AG20443 (cell line): ENCODE data around the gene SIDT1.

Experiments
- DNase-seq: peaks from one replicate; pipeline ENCODE4 v3.0.0; 2012; ENCODE audit warnings: low spot score, mixed read lengths

Gene SIDT1

DNA sequence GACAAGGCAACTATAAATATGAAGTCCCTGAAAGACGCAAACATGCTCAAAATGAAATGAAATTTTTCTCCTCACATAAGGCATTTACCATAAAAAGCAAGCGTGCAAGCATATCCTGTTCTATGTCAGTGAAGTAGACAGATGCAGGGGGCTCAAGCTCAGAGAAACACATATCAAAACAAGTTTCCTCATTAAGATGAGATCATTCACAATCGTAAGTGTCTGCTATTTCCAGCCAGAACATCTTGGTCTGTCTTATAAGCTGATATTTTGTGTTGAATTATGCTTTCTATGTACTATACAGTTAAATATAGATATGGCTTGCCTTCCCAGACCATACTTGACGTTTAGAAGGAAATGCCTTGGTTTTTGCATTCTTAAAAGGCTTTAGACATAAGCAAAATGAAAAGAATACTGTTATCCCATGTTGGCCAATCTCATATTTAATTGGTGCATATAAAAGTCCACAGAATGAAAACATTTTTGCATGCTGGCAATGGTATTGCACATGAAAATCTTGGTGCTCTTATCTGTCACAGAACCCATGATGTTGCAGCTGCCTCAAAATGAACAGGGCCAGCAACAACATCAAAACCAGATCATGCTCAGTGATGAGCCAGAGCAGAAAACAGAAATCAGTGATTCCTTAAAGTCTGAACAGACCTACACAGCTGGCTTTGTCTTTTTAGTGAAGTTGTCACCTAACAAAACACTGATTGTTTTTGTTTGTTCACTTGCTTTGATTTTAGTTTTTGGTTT is 65.4 kb downstream of the SIDT1 start:
- DNase-seq, result no peak

DNA sequence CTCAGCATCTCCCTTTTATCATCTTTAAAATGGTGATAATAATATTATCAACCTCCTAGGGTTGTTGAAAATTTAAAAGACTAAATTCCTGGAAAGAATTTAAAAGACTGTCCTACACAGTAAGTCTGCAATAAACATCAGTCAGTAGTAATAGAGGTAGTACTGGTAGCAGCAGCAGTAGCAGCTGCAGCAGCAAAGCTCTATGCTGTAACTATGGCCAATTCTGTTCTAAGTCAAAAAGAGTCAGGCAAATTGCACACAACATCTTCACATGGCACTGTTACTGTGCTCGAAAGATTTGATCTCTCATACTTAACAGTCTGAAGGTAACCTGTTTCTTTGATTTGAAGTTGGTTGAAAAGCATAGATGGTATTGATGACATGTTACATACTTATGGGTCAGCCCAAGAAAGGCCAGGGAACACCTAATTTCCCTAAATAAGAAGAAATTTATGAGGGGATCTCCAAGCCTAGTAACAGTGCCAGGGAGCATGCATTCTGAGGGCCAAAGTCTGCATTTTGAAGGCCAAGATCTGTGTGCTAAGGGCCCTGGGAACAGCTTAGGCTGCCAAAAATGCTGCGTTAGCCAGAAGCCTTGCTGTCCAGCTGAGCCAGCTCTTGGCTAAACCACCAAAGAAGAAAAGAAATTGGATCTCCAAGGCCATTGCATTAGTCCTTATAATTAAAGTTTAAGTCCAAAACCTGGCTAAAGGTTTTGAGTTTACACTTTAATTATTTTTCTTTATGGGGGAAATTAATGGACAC is 68.2 kb downstream of the SIDT1 start:
- DNase-seq, result no peak

DNA sequence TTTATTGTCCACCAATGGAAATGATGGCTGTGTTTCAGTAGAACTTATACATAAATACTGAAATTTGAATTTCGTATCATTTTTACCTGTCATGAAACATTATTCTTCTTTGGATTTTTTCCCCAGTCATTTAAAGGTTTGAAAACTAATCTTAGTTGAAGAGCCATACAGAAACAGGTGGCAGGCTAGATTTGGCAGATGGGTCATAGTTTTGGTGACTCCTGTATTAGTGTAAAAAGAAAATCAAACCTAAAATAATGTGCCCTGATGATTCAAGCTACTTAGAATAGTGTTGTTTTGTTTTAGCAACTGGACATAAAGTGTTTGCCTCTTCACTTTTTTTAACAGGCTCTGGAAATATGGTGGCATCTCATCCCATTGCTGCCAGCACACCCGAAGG is 68.9 kb downstream of the SIDT1 start:
- DNase-seq, result no peak

DNA sequence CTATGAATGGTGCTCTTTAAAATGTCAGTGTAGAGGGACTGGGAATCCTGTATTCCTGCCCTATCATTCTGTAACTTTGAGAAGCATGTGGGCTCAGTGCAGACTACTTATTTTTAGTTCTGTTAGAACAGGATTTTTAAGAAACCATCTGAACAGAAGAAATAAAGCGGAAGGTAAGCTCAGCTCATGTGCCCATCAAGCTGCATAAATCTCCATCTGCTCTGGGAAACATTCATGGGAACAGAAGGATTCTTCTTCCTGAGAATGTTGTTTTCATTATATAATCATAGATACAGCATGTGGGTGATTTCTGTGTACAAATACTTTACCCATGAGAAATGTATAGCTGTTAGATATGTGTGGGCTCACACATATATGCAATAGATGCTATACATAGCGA is 69.9 kb downstream of the SIDT1 start:
- no peak for DNase-seq

DNA sequence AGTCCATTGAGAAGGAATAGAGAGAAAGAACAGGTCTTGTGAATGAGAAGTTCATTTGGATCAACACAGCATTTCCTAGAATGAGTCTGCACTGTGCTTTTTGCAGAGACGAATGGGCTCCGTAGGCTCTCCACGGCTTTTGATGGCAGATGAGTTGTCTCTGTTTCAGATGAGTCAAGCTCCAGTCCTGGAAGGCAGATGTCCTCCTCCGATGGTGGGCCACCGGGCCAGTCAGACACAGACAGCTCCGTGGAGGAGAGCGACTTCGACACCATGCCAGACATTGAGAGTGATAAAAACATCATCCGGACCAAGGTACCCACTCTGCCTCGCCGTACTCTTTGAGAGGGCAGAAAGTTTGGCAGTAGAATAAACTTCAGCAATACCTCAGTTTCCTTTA is 70.5 kb downstream of the SIDT1 start:
- DNase-seq, result no peak

DNA sequence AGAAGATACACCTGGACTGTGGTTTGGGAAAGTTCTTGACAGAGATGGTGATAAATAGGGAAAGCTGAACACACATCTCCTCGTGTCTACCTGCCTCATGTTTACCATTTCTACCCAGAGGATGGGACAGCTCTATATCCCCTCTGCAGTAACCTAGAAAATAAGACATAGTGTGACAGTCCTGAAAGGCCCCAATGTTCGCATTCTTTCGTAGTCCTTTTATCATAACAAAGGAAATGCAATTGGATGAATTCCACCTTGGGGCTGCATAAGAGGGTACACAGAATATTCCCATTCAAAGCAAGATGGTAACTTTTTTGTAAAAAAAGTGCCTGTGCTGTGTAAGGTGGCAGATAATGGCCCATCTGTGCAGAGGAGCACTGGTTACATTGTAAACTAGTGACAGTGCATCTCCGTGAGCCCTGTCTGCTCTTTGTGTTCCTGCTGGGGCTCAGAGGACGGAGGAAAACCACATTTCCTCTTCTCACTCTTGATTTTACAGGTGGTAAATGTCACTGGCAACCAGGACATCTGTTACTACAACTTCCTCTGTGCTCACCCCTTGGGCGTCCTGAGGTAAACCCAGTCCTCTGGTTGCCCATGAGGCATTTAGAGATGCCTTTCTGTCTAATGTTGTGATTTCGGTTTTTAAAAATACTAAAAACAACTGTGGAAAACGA is 74.3 kb downstream of the SIDT1 start:
- DNase-seq, result no peak

DNA sequence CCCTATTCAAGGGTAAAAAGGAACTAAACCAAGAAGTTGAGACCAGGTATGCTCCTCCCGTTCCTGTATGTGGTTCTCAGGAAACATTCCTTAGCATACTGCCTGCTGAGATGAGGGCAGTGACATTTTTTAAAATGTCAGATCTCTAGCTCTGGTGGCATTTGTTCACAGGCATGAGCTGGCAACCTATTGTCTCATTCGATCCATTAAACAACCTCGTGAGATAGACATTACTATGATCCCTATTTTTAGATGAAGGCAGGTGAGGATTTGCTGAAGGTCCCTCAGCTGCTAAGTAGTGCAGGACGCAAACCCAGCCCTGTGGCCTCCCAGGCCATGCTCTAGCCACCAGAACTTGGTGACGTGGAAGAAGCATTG is 74.9 kb downstream of the SIDT1 start:
- no peak for DNase-seq

DNA sequence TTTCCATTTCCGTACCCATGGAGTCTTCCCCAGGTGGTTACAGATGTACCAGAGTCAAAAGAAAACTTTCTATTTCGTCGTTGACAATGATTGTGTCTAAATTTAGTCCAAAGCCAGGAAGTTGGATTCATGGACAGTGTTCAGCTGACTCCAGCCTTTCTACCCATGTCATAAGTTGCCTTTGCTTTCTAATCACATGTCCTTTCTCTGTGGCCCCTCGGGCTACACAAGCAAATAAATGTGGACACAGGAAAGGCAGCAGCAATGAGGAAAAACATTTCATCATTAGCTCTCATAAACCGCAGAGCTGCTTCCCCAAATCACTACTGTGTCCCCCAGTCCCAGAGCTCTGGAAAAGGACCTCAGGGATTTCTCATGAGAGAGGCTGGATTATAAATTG is 82.0 kb downstream of the SIDT1 start:
- DNase-seq, result no peak

DNA sequence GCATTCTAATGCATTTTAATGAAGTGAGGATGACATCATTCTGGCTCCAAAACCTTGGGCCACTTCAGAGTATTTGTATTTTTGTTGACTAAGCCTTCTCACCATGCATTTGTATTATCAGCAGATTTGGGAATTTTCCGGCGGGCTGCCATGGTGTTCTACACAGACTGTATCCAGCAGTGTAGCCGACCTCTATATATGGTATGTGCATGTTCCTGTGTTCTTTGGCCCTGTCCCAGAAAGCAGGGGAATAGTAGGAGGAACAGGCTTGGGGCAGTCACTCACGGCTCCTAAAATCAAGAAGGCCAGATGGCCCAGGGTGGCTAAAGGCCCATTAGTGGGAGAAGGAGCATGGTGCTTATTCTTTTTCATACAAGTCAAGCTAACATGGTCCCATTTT is 83.6 kb downstream of the SIDT1 start:
- DNase-seq, result no peak

DNA sequence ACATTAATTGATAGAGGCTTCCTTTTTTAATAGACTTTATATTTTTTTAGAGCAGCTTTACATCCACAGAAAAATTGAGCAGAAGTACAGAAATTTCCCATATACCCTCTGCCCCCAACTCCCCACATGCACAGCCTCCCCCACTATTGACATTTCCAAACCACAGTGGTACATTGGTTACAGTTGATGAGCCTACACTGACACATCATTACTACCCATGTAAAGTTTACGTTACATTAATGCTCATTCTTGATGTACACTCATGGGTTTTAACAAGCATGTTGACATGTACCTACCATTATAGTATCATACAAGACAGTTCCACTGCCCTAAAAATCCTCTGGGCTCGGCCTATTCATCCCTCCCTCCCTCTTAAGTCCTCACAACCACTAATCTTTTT is 85.4 kb downstream of the SIDT1 start:
- DNase-seq, result no peak

DNA sequence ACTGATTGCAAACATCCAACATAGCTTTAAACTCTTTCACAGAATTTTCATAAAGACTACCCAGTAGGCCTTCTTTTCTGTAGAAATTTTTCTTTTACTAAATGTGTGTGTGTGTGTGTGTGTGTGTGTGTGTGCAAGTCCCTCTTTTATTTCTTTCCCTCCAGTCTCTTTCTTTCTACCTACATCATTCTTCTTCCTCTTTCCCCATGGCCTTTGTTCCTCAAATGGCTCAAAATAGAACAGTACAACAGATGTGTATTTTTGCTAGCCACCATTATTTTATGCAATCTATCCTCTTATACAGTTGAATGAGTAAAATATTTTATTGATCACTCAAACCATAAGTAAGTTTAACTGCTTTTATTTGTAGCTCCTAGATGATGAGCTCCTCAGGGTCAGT is 87.7 kb downstream of the SIDT1 start:
- DNase-seq, result no peak

DNA sequence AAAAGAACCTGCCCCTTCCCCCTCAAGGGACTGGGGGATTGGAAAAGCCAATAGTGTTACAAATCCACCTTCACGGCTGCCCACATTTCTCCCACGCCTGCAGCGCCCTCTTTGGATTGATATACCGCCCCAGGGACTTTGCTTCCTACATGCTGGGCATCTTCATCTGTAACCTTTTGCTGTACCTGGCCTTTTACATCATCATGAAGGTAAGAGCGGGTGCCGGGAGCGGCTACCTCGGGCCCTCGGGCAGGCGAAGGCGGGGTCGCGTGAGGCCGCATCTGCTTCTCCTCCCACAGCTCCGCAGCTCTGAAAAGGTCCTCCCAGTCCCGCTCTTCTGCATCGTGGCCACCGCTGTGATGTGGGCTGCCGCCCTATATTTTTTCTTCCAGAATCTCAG is 91.0 kb downstream of the SIDT1 start:
- peak; percentile 41 for DNase-seq

DNA sequence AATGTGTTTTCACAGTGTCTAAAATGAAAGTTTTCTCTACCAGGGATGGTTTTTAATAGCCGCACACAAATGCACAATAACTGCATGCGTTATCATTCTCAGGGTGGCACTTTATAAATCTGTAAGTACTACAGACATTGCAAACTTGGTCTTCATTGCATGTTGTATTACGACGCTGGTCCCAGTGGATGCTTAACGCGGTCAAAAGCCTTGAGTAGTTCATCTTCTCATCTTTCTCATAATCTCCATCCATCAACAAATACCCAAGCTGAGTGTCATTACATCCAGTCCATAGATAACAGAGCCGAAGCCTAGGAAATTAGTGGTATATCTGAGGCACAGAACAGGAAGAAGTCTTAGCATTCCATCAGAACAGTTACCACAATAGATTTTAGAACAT is 91.5 kb downstream of the SIDT1 start:
- no peak for DNase-seq

DNA sequence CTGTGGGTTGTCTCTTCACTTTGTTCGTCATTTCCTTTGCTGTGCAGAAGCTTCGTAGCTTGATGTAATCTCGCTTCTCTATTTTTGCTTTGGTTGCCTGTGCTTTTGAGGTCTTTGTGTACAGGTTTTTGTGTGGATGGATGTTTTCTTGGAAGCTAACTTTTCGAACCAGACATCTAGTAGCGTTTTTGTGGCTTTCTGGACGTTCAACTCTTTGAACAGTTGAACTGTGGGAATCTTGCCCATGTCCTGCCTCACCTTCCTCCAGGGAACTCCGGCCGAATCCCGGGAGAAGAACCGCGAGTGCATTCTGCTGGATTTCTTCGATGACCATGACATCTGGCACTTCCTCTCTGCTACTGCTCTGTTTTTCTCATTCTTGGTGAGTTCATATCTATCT is 93.5 kb downstream of the SIDT1 start:
- DNase-seq, result no peak

DNA sequence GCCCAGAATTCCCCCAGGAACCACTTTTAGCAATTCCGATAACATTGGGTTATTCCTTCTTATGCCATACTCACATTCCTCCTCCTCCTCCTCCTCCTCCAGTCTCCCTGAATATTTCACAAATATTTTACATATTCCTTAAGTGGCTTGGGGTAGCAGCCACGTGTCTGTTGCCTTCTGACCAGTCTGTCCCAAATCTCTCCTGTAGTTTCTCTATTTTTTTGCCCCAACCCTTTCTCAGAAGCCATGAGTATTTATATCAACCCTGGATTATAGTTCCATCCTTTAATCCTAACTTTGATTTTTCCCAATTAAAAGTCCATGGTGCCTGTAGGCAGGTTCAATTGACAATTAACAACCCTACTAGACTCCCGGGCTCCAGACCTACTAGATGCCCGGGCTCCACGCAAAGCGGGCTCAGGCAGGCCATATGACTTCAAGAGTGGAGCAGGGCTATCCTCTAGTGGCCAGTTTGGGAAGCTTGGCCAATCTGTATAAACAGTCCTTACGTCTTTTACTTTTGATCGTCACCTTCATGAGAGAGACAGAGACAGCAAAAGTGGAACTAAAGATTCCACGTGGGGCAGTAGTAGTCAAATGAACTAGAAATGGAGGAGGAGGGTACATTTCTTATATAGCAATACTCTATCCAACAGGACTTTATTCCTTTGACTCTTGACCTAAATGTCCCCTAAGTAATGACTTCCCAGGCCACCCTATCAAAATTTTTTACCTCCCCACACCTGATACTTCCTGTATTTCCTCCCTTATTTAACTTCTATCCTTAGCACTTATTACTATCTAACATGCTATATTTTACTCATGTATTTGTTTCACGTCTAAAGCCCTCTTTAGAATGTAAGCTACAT is 94.4 kb downstream of the SIDT1 start:
- DNase-seq, result peak; percentile 76

DNA sequence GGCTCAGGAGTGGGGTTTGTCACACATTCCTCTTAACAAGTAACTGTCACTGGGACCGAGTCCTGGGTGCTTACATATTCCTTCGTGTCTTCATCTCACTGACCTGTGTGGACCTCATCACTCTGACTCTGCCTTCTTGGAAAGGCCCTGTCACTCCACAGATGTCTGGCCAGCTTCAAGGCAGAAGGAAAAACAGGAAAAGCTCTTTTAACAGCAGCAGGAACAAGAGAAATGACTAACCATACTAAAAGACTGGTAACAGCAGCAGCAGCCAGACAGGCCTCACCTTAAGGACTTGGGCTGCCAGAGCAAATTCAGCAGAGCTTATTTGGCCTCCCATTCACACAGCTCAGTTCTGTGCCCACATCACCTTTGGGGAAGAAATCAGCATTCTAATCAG is 96.0 kb downstream of the SIDT1 start:
- DNase-seq, result no peak

DNA sequence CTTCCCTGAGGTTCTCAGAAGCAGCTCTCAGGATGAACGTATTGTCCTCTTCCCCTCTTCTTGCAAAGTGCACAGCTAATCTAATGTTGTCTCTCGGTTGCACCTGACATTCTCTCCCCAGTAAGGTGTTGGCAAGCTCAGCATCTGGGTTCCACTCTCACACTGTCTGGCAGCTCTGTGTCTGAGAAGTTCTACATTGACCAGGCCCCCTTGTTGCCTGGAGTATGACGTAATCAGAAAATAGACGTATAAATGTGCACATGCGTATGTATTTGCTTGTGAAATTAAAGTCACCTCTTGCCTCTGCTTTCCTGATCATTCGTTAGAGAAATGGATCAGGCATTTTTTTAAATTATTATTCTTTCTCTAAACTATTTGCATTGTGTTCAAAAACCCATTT is 96.4 kb downstream of the SIDT1 start:
- DNase-seq, result no peak

DNA sequence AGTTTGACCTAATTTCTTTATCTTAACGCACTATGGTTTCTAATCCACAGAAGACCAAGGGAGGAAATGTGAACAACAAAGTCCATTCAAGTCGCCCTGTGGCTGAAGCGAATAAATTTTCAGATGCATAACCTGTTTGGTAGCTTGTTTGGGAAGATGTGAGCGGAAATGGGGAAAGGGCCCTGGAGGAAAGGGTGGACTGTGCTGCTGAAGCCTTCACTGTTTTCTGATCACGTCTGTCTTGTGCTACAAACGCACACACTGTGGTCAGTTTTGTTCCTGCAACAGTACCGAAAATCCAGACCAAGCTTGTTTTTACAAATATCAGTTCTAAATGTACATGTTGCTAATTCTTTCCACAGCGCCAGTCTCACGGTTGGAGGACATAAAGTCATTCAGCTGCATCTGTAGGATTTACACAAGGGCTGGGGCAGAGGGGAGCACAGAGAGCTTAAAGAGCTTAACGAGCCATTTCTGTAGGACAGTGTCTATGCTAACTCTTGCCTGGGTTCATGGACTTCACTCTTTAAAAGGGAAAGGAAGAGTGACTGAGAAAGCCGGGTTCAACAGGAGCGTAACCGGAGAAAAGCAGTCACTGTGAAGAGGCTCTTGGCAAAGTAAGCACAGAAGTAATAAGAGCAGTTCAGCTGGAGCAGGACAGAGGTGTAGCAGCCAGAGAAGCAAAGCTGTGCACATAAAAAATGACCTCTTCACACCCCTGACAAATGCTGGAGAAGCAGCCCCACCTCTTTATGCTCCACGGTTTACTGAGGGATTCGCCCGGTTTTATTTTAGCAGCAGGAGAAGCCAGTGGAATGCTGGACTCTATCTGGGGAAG is 97.4 kb downstream of the SIDT1 start:
- DNase-seq, result no peak

DNA sequence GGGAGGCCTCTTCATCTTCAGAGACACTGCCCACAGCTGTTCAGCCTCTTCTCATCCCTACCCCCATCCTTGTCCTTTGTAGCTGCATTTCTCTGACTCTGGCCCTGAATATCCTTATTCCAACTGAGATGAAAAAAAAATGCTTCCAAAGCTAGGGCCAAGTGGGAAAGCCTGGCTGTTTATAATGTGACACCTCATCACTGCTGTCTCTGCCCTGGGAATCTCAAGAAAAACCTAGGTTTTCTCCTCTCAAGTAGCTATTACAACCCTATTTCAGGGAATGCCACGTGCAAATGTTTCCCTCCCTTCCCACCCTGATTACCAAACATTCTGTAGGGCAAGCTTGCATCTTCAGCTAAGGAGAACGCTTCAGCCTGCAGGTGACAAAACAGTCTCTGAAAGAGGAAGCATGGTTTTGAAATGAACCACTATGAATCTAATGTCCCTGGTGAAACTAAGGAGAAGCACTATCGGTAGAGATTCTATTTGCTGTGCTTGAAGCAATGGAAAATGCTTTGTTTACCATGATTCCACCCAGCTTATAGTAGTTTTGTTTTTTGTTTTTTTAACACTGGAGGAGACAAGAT is 98.7 kb downstream of the SIDT1 start:
- no peak for DNase-seq

DNA sequence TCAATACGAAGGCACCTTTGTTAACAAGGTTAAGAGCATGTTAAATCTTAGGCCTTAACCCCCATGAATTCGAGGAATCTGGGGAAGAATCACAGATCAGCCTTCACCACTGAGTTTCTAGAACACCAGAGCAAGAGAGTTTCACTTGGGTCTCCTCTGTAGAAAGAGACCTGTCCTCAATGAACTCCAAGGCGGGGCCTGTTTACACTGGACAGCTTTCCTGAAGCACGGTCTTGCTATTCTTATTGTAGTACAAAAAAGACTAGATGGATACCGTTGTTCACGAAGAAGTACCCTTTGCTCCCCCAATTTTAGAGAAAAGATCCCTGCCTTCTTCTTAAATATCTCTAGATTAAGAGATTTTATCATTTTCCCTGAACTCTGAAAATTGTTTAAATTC is 99.2 kb downstream of the SIDT1 start:
- no peak for DNase-seq
